ENCODE data around the gene OR8G1.
A peak's percentile ranks its signal among the peaks of the same experiment; 100 is the strongest.
"Not testable (repeated sequence)": the region's sequence is repeated elsewhere in the genome, so short reads cannot be mapped to it uniquely, and the experiment has no call there.

OR8G1 gene, protein sequence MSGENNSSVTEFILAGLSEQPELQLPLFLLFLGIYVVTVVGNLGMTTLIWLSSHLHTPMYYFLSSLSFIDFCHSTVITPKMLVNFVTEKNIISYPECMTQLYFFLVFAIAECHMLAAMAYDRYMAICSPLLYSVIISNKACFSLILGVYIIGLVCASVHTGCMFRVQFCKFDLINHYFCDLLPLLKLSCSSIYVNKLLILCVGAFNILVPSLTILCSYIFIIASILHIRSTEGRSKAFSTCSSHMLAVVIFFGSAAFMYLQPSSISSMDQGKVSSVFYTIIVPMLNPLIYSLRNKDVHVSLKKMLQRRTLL

DNA sequence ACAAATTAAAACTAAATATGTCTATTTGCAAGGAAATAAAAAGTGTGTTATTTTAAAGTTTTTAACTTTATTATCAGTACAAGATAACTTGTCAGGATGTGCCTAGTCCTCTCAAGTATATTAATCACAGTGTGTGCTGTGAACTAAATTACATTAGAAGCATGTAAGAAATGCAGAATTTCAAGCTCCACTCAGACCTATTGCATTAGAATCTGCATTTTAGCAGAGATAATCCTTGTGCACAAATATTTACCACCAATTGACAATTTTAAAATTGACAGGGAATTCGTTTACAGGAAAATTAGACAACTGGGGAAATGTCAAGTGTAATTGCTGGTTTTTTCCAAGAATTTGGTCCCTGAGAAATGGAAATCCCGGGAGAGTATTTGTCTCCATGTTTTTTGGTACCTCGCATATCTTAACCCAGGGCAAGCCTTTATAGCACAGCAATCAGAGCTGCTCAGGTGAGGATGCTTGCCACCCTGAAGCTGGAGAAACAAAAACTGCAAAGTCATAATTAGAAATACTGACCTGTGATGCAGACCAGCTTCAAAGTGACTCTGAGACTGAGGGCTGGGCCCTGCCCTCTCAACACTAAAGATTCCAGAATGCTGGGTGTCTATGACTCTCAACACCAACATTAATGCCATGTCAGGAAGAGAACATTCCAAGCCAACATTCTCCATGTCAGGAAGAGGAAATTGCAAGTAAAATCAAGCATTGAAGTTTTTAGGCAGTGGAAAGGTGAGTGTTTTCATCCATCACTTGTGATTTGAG, at the start of gene OR8G1:
Gene OR8G1 (plus strand): TSS at position 475 of the 777 bp plus-strand sequence. CDS start 8,581 bp downstream, outside the sequence.
- DNase-seq = no peak

- no peak for DNase-seq
Measured at GRCh38 chr11:124193221-124194010, 47.5 kb upstream of the OR8G1 start.

DNA sequence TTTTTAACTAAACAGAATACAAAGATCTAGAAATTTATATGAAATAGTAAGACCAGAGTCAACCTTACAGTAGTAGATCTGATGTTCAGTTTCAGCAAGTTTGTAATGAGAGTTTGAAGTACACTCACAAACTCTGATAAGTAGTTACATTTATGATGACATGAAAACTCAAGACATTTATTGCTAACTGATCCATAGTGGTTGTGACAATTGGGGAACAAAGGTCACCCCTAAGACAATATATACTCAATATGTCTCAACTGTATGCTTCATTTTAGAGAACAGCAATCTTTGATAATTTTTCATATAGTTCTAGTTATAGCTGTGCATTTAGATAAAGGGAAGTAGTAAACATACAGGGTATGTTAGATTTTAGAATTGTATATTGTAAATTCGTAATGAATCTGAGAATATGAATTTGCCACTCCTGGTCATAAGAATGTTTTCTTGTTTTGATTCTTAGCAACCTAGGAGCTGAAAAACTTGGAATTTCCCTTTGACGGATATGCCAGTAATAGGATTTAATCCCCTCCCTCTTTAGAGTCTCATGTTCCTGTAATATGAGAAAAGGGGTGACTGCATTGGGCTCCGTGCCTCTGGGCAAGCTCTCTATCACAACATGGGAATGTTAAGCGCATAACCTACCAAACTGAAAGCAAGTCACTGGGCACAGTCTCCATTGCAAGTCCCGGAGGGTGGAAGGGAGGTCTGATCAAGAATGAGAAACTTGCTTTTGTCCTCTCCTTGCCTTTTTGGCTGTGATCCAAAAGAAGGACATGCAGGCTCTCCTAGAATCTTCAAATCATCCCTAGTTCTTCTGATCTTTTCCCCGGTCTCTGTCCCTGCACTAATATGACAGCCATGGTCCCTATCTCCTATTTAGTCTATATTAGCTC, 46.4 kb upstream of the OR8G1 start:
- DNase-seq = no peak

DNA sequence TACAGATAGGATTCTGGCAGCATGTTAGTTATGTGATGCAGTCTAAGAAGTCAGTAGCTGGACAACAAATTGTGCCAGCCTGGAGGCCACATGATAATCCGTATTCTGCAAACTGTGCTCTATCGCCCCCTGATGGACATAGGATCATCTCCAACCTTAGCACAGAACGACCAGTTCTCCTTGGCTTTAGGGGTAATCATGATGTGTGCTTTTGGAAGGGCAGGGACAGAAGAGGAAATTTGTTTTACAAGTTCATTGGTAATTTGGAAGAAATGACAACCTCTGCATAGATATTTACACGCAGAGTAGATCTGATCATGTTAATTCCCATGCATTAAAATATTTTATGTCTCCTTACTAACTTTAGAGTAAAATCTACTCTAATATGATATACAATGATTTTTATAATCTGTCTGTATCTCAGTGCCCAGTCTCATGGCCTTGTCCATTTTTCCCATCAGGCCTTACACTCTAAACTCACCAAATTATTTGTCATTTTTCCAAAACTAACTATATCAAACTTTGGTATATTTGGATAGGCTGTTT, 45.6 kb upstream of the OR8G1 start:
- peak; percentile 1 for DNase-seq

GRCh38 chr11:124197999-124198398, 42.9 kb upstream of the OR8G1 start:
- no peak for DNase-seq

DNA sequence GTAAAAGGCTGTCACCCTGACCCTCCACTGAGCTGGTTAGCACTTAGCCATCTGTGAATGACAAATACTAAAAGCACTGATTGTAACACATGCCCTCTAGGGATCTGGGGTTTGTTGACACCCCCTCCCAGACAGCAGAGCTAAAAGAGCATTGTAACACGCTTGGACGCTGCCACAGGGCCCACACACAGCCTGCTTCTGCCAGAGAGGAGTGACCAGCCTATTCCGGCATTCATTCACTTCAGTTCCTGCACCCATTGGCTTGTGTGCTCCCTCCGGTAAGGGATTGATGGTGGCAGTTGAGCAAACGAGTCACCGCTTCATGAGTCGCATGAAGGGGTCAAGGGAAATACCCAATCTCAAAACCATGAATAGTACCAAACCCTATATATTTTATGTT, 42.0 kb upstream of the OR8G1 start:
- no peak for DNase-seq

- DNase-seq = no peak
Measured at GRCh38 chr11:124199702-124200101, 41.2 kb upstream of the OR8G1 start.

DNA sequence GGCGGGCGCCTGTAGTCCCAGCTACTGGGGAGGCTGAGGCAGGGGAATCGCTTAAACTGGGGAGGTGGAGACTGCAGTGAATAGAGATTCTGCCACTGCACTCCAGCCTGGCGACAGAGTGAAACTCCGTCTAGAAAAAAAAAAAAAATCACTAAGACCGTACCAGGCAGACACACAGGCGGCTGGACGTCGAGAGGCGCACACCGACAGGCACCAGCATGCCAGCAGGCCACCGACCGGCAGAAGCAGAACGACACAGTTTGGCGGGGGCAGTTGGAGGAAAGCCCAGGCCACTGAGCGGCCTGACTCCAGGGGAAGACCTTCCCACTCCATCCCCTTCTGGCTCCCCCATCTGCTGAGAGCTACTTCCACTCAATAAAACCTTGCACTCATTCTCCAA, 40.2 kb upstream of the OR8G1 start:
- no peak for DNase-seq

GRCh38 chr11:124202951-124203350, 37.9 kb upstream of the OR8G1 start:
- no peak for DNase-seq

GRCh38 chr11:124204008-124204407, 36.9 kb upstream of the OR8G1 start:
- DNase-seq = no peak

DNA sequence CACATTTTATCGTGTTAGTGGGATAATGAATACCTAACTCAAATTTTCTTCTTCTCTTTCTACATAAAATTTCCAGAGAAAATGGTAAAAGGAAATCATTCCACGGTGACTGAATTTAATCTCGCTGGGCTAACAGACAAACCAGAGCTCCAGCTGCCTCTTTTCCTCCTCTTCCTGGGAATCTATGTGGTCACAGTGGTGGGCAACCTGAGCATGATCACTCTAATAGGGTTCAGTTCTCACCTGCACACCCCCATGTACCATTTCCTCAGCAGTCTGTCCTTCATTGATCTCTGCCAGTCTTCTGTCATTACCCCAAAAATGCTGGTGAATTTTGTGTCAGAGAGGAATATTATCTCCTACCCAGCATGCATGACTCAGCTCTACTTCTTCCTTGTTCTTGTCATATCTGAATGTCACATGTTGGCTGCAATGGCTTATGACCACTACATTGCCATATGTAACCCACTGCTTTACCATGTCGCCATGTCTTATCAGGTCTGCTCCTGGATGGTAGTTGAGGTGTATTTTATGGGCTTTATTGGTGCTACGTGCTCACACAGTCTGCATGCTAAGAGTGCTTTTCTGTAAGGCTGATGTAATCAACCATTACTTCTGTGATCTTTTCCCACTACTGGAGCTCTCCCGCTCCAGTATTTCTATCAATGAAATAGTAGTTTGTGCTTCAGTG, 33.6 kb upstream of the OR8G1 start:
- no peak for DNase-seq

DNA sequence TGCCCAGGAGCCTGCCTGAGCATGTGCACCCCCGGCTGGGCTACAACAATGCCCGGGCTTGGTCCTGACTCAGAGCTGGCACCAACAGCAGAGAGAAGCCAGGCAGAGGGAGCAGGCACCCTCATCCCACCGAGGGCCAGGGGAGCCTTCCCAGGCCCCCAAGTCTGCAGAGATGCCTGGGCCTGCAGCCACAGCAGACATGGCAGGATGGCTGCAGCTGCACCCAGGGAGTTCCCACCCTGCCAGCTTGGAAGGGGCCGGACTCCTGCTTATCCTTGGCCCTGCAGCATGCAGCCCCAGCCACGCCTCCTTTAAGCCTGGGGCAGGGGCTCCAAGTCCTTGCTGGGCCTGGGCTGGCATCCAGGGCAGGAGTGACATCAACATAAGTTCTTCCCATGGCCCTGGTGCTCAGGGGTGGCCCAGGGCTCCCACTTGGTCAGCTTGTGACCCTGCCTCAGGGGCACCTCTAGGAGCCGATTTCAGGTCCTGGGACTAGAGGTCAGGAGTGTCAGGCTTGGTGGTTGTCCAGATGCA, 31.0 kb upstream of the OR8G1 start:
- no peak for DNase-seq

DNA sequence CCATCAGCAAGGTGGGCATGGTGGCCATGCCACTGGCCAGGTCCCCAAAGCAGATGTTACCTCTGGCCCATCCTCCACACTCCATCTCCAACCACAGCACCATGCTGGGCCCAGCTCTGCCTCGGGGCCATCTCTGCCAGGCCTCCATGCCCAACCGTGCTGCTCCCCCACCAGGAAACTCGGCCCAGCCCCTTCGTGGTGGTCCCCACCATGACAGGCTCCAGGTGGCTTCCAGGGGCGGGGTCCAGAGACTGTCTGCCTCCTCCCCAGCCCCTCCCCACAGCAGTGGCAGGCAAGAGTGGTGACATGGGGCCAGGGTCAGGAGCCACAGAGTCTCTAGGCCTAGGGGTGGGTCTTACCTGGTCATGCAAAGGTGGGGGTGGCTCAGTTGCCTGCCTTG, 30.5 kb upstream of the OR8G1 start:
- DNase-seq = no peak

DNA sequence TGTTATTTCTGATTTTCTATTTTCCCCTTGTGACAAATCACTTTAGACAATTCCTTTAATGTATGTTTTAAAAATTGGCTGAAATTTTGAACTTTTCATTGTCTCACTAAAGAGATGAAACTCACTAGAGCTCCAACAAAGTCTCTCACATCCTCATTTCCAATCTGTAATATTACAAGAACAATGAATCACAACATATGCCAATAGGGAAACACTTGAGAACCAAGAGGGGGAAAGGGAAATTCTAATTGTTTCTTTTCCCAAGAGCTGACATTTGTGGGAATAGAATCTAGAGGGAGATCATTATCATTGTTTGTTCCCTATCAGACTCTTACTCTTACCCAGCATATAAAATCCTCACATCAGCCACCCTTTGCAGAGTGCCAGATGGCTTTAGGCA, 29.6 kb upstream of the OR8G1 start:
- DNase-seq = no peak

- no peak for DNase-seq
Measured at GRCh38 chr11:124214027-124214426, 26.9 kb upstream of the OR8G1 start.

GRCh38 chr11:124219126-124219525, 21.8 kb upstream of the OR8G1 start:
- DNase-seq = no peak

DNA sequence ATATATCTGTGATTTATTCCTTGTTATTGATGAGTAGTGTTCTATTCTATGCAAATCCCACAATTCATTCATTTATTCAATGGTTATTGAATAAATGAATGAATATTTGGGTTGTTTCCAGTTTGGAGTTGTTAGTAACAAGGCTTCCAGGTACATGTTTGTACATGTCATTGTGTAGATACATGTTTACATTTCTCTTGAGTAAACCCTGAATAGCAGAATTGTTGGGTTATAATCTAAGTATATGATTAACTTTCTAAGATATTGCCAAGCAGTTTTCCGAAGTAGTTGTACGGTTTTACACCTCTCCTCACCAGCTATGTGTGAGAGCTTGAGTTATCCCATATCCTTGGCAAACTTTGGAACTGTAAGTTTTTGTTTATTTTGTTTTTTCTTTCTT, 18.5 kb upstream of the OR8G1 start:
- no peak for DNase-seq

GRCh38 chr11:124224618-124225423, 16.1 kb upstream of the OR8G1 start:
- DNase-seq = not testable (repeated sequence)

DNA sequence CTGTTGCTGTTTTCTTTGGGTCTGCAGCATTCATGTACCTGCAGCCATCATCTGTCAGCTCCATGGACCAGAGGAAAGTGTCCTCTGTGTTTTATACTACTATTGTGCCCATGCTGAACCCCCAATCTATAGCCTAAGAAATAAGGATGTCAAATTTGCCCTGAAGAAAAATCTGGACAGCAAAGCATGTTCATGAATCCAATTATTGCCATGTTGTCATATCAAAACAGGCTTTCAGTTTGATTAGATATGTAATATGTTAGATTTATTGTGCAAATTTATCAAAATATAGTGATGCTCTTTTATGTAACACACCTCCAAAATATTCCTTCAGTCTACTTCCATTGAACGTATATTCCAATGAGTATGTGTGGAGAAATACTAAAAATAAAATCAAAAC, 15.4 kb upstream of the OR8G1 start:
- no peak for DNase-seq

- DNase-seq = no peak
Measured at GRCh38 chr11:124233376-124233775, 7.5 kb upstream of the OR8G1 start.

Data from stimulated activated naive CD4-positive, alpha-beta T cell treated with Interleukin-2 at 50 U/mL for 16 hours (primary cell).